Left lung (tissue), 10 donors: ENCODE results near the gene ROS1. TPM values are rescaled to one million over a fixed set of nuclear protein-coding genes. Genes with fewer than 3 reads are reported as not detected.
A peak's percentile ranks its signal among the peaks of the same experiment; 100 is the strongest.

ENCODE experiments used
- ATAC-seq: fragments of 200-7000 bp; cut with Tn5 transposase; one replicate; pipeline ENCODE4 v1.9.1; 2020; ENCODE audit warnings: moderate library complexity
- DNase-seq, 4 donors: peaks; one replicate each; pipeline ENCODE4 v3.0.0-alpha.2; 2013 to 2020
- H3K27ac ChIP-seq, 2 donors: fragments of 200-600 bp; sonication (generic) in 1 of 2; one replicate each; pipeline versions ENCODE4 v1.5.0 to v1.8.0; 2020 to 2021
- H3K27me3 ChIP-seq, 2 donors: fragments of 200-600 bp; sonication (generic) in 1 of 2; one replicate each; pipeline versions ENCODE4 v1.5.0 to v1.8.0; 2020 to 2021
- H3K36me3 ChIP-seq, 2 donors: fragments of 200-600 bp; sonication (generic) in 1 of 2; one replicate each; pipeline versions ENCODE4 v1.5.0 to v1.8.0; 2020 to 2021
- H3K4me1 ChIP-seq, 2 donors: fragments of 200-600 bp; one replicate each; pipeline ENCODE4 v1.8.0; 2021
- H3K4me3 ChIP-seq, 2 donors: fragments of 200-600 bp; sonication (generic) in 1 of 2; one replicate each; pipeline versions ENCODE4 v1.5.0 to v1.8.0; 2020 to 2021; ENCODE audit warnings: mild to moderate bottlenecking in 1 of 2
- H3K9me3 ChIP-seq, 2 donors: fragments of 200-600 bp; sonication (generic) in 1 of 2; one replicate each; pipeline versions ENCODE4 v1.5.0 to v1.8.0; 2020 to 2021
- intact Hi-C, 2 donors: fragments of 100-400 bp; cut with DNase I; formaldehyde crosslinking; loops; one replicate each; pipeline versions ENCODE4 v1.11.2 to v1.14.2; 2022
- polyA plus RNA-seq, 6 donors: library from polyadenylated mRNA; unstranded; fragments of 120-200 nt; gene quantifications; one replicate each; pipeline ENCODE4 v1.2.1, GENCODE V29; 2013; ENCODE audit not compliant: insufficient read length in 6 of 6
- total RNA-seq, 2 donors: library from RNA; stranded (reverse); fragmentation: NEBNext Ultra II Directional; extraction: Animal tissue kit (Norgen Biotek cat#: 25700); gene quantifications; one replicate each; pipeline ENCODE4 v1.2.1, GENCODE V29; 2021
- TF ChIP-seq, protein P1 (sequence below), 2 donors: fragments of 200-600 bp; sonication (generic) in 1 of 2; IDR thresholded peaks; one replicate each; pipeline versions ENCODE4 v1.5.0 to v1.8.0; 2021; ENCODE audit warnings: antibody characterized with exemption in 2 of 2
- donor health status: DM: no; HTN: yes; CAD: no.
- donor health status: DM: no; HTN: no; CAD: no.

Gene ROS1
- total and polyA plus RNA-seq, 8 donors: 21.2 to 305 (median 39.5) TPM

- intact Hi-C loops: loop anchor here (10.0 kb wide), 1 partner anchor 98 kb away; no protein-coding TSS in a partner anchor
- no peak overlapping the region for H3K4me3 ChIP-seq
- no peak for ATAC-seq
- no peak overlapping the region for H3K27ac ChIP-seq
- no peaks in the 10 kb centered on the region for H3K9me3 ChIP-seq
- TF ChIP-seq, protein P1, sequence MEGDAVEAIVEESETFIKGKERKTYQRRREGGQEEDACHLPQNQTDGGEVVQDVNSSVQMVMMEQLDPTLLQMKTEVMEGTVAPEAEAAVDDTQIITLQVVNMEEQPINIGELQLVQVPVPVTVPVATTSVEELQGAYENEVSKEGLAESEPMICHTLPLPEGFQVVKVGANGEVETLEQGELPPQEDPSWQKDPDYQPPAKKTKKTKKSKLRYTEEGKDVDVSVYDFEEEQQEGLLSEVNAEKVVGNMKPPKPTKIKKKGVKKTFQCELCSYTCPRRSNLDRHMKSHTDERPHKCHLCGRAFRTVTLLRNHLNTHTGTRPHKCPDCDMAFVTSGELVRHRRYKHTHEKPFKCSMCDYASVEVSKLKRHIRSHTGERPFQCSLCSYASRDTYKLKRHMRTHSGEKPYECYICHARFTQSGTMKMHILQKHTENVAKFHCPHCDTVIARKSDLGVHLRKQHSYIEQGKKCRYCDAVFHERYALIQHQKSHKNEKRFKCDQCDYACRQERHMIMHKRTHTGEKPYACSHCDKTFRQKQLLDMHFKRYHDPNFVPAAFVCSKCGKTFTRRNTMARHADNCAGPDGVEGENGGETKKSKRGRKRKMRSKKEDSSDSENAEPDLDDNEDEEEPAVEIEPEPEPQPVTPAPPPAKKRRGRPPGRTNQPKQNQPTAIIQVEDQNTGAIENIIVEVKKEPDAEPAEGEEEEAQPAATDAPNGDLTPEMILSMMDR (IDR thresholded peaks at IDR 0.05): no peak
- H3K4me1 ChIP-seq: peaks cover 0 to 1% of the 10 kb centered on the region in 2 donors
- no peaks in the 10 kb centered on the region for H3K36me3 ChIP-seq
- H3K27me3 ChIP-seq: no peaks in the 10 kb centered on the region
- no peak for DNase-seq
Observed at GRCh38 chr6:117456998-117457397, 31.3 kb upstream of the ROS1 start.

- no peaks in the 10 kb centered on the region for H3K9me3 ChIP-seq
- H3K4me3 ChIP-seq: no peak overlapping the region
- peaks cover 0 to 9% of the 10 kb centered on the region in 2 donors for H3K4me1 ChIP-seq
- intact Hi-C loops: loop anchor here (10.0 kb wide), 1 partner anchor 99 kb away; no protein-coding TSS in a partner anchor
- no peak overlapping the region for H3K27ac ChIP-seq
- no peaks in the 10 kb centered on the region for H3K27me3 ChIP-seq
- ATAC-seq (no peak), DNase-seq (no peak)
- TF ChIP-seq, protein P1 (IDR thresholded peaks at IDR 0.05): no peak
- no peaks in the 10 kb centered on the region for H3K36me3 ChIP-seq
Observed at GRCh38 chr6:117456250-117456649, 30.5 kb upstream of the ROS1 start.

- Histone ChIP-seq H3K4me1 (peaks cover 7 to 18% of the 10 kb centered on the region in 2 donors), H3K4me3 (no peak overlapping the region), H3K36me3 (no peaks in the 10 kb centered on the region), H3K27ac (peak overlapping the region in 1 of 2 donors; percentile 29), H3K9me3 (no peaks in the 10 kb centered on the region), H3K27me3 (peaks cover 0 to 5% of the 10 kb centered on the region in 2 donors)
- DNase-seq (peak in 1 of 4 donors; percentile 16), ATAC-seq (no peak)
- intact Hi-C loops: loop anchor here (10.0 kb wide), 1 partner anchor 103 kb away; no protein-coding TSS in a partner anchor
- TF ChIP-seq, protein P1 (IDR thresholded peaks at IDR 0.05): no peak
Observed at GRCh38 chr6:117451671-117452070, 25.9 kb upstream of the ROS1 start.

DNA sequence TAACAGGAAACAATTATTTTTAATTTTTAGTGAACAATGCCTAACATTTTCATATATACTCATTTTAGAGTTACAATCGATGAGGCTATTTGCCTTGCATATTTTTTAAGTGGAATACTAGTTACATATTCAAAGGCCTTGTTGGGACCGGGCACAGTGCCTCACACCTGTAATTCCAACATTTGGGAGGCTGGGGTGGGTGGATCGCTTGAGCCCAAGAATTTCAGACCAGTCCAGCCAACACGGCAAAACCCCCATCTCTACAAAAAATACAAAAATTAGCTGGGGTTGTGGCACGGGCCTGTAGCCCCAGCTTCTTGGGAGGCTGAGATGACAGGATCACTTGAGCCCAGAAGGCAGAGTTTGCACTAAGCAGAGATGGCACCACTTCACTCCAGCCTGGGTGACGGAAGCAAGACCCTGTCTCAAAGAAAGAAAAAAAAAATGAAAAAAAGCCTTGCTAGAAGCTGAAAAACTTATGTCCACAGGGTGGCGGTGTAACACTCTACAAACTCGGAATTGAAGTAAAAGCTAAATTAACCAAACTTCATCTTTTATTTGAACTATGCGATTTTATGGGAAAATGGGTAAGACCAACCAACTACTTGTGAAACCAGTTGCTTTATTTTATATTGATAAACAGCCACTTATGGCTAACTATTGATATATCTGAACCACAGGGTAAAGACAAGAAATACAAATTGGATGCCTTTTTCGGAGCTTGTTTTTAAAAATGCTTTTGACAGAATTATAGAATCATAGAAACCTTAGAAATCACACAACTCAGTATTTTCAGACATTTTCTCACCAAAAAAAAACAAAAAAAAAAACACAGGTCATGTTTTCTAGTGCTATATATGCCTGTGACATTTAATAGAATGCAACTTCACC lies 24.1 kb upstream of the ROS1 start:
- Histone ChIP-seq H3K4me1 (peaks cover 7 to 18% of the 10 kb centered on the region in 2 donors), H3K4me3 (no peak overlapping the region), H3K27ac (peak overlapping the region; percentile 51 to 80), H3K27me3 (peaks cover 0 to 17% of the 10 kb centered on the region in 2 donors), H3K9me3 (no peaks in the 10 kb centered on the region), H3K36me3 (no peaks in the 10 kb centered on the region)
- ATAC-seq (peak; percentile 57), DNase-seq (peak; percentile 40 to 82 (median 59))
- TF ChIP-seq, protein P1 (IDR thresholded peaks at IDR 0.05): peak; percentile 59 to 73
- intact Hi-C loops: loop anchor here (10.0 kb wide), 1 partner anchor 105 kb away; no protein-coding TSS in a partner anchor
